ENCODE data around the gene PRR30. TPM values are rescaled to one million over a fixed set of nuclear protein-coding genes. Genes with fewer than 3 reads are reported as not detected.

PRR30 gene
- total RNA-seq, 4 donors from 2014 or later = not detected

- intact Hi-C loops (cut with DNase I) = loop anchor here (10.0 kb wide), 1 partner anchor 169 kb away; the partner anchor contains the start of gene DNAJC5G
- peaks cover 0 to 16% (median 0%) of the 10 kb centered on the region in 4 donors for H3K27me3 ChIP-seq
- no peaks in the 10 kb centered on the region for H3K36me3 ChIP-seq
- H3K27ac ChIP-seq = no peak overlapping the region
- DNase-seq = no peak
- TF ChIP-seq CTCF (IDR thresholded peaks at IDR 0.05) = no peak
- TF ChIP-seq POLR2A (IDR thresholded peaks at IDR 0.05) = no peak
- H3K4me1 ChIP-seq = no peaks in the 10 kb centered on the region
- no peaks in the 10 kb centered on the region for H3K9me3 ChIP-seq
- H3K4me3 ChIP-seq = no peak overlapping the region
- 50 to 78% methylated on average over 3 of the region's 3 CpGs for WGBS, 2 donors
Observed at GRCh38 chr2:27105981-27106380, 33.2 kb downstream of the PRR30 start.

GRCh38 chr2:27102329-27102728, 36.9 kb downstream of the PRR30 start:
- H3K4me3 ChIP-seq = no peak overlapping the region
- peaks cover 0 to 5% (median 0%) of the 10 kb centered on the region in 3 donors for H3K36me3 ChIP-seq
- no peak overlapping the region for H3K27ac ChIP-seq
- H3K4me1 ChIP-seq = no peaks in the 10 kb centered on the region
- intact Hi-C loops (cut with DNase I) = loop anchor here (5.0 to 10.0 kb wide), 2 partner anchors 100 to 172 kb away; partner anchors contain the start of gene DNAJC5G
- DNase-seq = no peak
- peaks cover 0 to 16% (median 0%) of the 10 kb centered on the region in 4 donors for H3K27me3 ChIP-seq
- H3K9me3 ChIP-seq = no peaks in the 10 kb centered on the region
- 82 to 96% methylated on average over 3 to 4 of the region's 5 CpGs for WGBS, 2 donors
- TF ChIP-seq POLR2A (IDR thresholded peaks at IDR 0.05) = no peak
- TF ChIP-seq CTCF (IDR thresholded peaks at IDR 0.05) = no peak

GRCh38 chr2:27100036-27100435, 39.2 kb downstream of the PRR30 start:
- Histone ChIP-seq H3K27me3 (peaks cover 0 to 13% (median 0%) of the 10 kb centered on the region in 4 donors), H3K27ac (no peak overlapping the region), H3K4me3 (no peak overlapping the region), H3K4me1 (peaks cover 6 to 11% (median 8%) of the 10 kb centered on the region in 3 donors), H3K9me3 (no peaks in the 10 kb centered on the region), H3K36me3 (peaks cover 0 to 5% (median 0%) of the 10 kb centered on the region in 3 donors)
- intact Hi-C loops (cut with DNase I) = loop anchor here (5.0 to 10.0 kb wide), 2 partner anchors 102 to 175 kb away; partner anchors contain the start of gene DNAJC5G
- 83 to 87% methylated on average over 4 to 8 of the region's 10 CpGs for WGBS, 2 donors
- no peak for DNase-seq
- no peak for TF ChIP-seq POLR2A (IDR thresholded peaks at IDR 0.05)
- TF ChIP-seq CTCF (IDR thresholded peaks at IDR 0.05) = no peak

GRCh38 chr2:27099334-27099955, 39.8 kb downstream of the PRR30 start:
- peaks cover 0 to 8% (median 0%) of the 10 kb centered on the region in 4 donors for H3K27me3 ChIP-seq
- H3K27ac ChIP-seq = no peak overlapping the region
- 90 to 93% methylated on average over 6 to 7 of the region's 19 CpGs for WGBS, 2 donors
- intact Hi-C loops (cut with DNase I) = loop anchor here (10.0 kb wide), 1 partner anchor 205 kb away; the partner anchor contains the start of gene UCN
- no peak for TF ChIP-seq CTCF (IDR thresholded peaks at IDR 0.05)
- no peak for TF ChIP-seq POLR2A (IDR thresholded peaks at IDR 0.05)
- peaks cover 0 to 5% (median 0%) of the 10 kb centered on the region in 3 donors for H3K36me3 ChIP-seq
- no peaks in the 10 kb centered on the region for H3K9me3 ChIP-seq
- no peak overlapping the region for H3K4me3 ChIP-seq
- H3K4me1 ChIP-seq = peaks cover 6 to 11% (median 8%) of the 10 kb centered on the region in 3 donors
- DNase-seq = no peak

GRCh38 chr2:27097341-27097740, 41.9 kb downstream of the PRR30 start:
- H3K9me3 ChIP-seq = no peaks in the 10 kb centered on the region
- TF ChIP-seq CTCF (IDR thresholded peaks at IDR 0.05) = no peak
- no peak for TF ChIP-seq POLR2A (IDR thresholded peaks at IDR 0.05)
- no peak overlapping the region for H3K27ac ChIP-seq
- H3K36me3 ChIP-seq = peaks cover 0 to 5% (median 0%) of the 10 kb centered on the region in 3 donors
- 87 to 90% methylated on average over 10 to 11 of the region's 14 CpGs for WGBS, 2 donors
- no peak for DNase-seq
- intact Hi-C loops (cut with DNase I) = loop anchor here (10.0 kb wide), 1 partner anchor 207 kb away; the partner anchor contains the start of gene UCN
- H3K4me3 ChIP-seq = no peak overlapping the region
- H3K4me1 ChIP-seq = peaks cover 6 to 11% (median 8%) of the 10 kb centered on the region in 3 donors
- no peaks in the 10 kb centered on the region for H3K27me3 ChIP-seq
